Psoas muscle (tissue), 8 donors: ENCODE data around the gene BPNT1. TPM values are rescaled to one million over a fixed set of nuclear protein-coding genes. Genes with fewer than 3 reads are reported as not detected.

Experiments used
- ATAC-seq, 4 donors: fragments of 200-7000 bp; cut with Tn5 transposase; one replicate each; pipeline ENCODE4 v1.9.1; 2020; ENCODE audit warnings: moderate library complexity in 3 of 4, mild to moderate bottlenecking in 2 of 4
- DNase-seq, 2 donors: peaks; one replicate each; pipeline ENCODE4 v3.0.0-alpha.2; 2020
- H3K27ac ChIP-seq: fragments of 200-600 bp; one replicate; pipeline ENCODE4 v1.8.0; 2022
- H3K27me3 ChIP-seq, 3 donors: fragments of 200-600 bp in 1 of 3; one replicate each; pipeline versions ENCODE4 v1.6.1 to v1.8.0; 2013 to 2022; ENCODE audit warnings: low read length in 2 of 3, mild to moderate bottlenecking in 2 of 3, moderate library complexity in 1 of 3; ENCODE audit not compliant: insufficient read depth in 3 of 3
- H3K36me3 ChIP-seq, 2 donors: fragments of 200-600 bp in 1 of 2; one replicate each; pipeline versions ENCODE4 v1.6.1 to v1.8.0; 2013 to 2022; ENCODE audit warnings: low read depth in 1 of 2, mild to moderate bottlenecking in 1 of 2, moderate library complexity in 1 of 2; ENCODE audit not compliant: insufficient read depth in 1 of 2
- H3K4me1 ChIP-seq: fragments of 200-600 bp; one replicate; pipeline ENCODE4 v1.8.0; 2022
- H3K4me3 ChIP-seq: fragments of 200-600 bp; one replicate; pipeline ENCODE4 v1.8.0; 2022; ENCODE audit warnings: mild to moderate bottlenecking
- H3K9me3 ChIP-seq: fragments of 200-600 bp; one replicate; pipeline ENCODE4 v1.8.0; 2022
- WGBS, 3 donors: extraction: QIAGEN DNeasy Blood & Tissue Kit; methylation state at CpG; one replicate each; pipeline versions ENCODE4 v1.1.6 to v1.1.7; 2013; 5-methylcytosine and 5-hydroxymethylcytosine counted together
- intact Hi-C, 2 donors: fragments of 100-400 bp; cut with DNase I; formaldehyde crosslinking; loops; one replicate each; pipeline versions ENCODE4 v1.11.0 to v1.14.2; 2022
- polyA plus RNA-seq, 3 donors: library from polyadenylated mRNA; stranded (reverse); fragments of 200-250 nt; gene quantifications; one replicate each; pipeline ENCODE4 v1.2.3, GENCODE V29; 2013
- total RNA-seq, 4 donors: library from RNA; stranded (reverse); fragmentation: NEBNext Ultra II Directional in 2 of 4; extraction: Animal tissue kit (Norgen Biotek cat#: 25700) in 2 of 4; gene quantifications; one replicate each; pipeline versions ENCODE4 v1.2.1 to v1.2.4, GENCODE V29; 2021 to 2023
- TF ChIP-seq, protein P1 (sequence below): fragments of 200-600 bp; IDR thresholded peaks from one replicate; pipeline ENCODE4 v1.8.0; 2022; ENCODE audit warnings: antibody characterized with exemption
- donor health status: healthy with polysubstance abuse.
- donor health status: DM: no; HTN: no; CAD: no; lungs with moderate emphysema.
- donor health status: Bipolar disorder and iron deficiency.
- donor health status: healthy.
- donor health status: DM: yes; HTN: yes; CAD: no.
- donor health status: DM: no; HTN: no; CAD: no.
- donor health status: DM: no; HTN: no; CAD: no.
- donor health status: DM: yes; HTN: yes; CAD: no.

Gene BPNT1
- total and polyA plus RNA-seq, 7 donors = 5.8 to 12.3 (median 8.3) TPM

DNA sequence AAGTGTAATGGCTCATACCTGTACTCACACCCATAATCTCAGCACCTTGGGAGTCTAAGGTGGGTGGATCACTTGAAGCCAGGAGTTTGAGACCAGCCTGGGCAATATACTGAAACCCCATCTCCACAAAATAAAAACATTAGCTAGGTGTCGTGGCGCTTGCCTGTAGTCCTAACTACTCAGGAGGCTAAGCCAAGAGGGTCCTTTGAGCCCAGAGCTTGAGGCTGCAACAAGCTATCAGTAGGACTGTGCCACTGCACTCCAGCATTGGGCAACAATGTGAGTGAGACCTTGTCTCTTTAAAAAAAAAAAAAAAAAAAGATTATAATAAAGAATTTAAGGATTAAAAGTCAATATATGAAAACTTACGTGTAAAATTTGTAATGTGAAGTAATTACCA lies 11.7 kb downstream of the BPNT1 start:
- intact Hi-C loops = no loop called here
- peaks cover 0 to 43% of the 10 kb centered on the region in 2 donors for H3K36me3 ChIP-seq
- H3K4me1 ChIP-seq = no peaks in the 10 kb centered on the region
- WGBS, 3 donors = 97 to 99% (median 98%) methylated on average over 3 of the region's 3 CpGs
- H3K9me3 ChIP-seq = no peaks in the 10 kb centered on the region
- ATAC-seq (no peak), DNase-seq (no peak)
- H3K27me3 ChIP-seq = no peaks in the 10 kb centered on the region
- H3K27ac ChIP-seq = no peak overlapping the region
- H3K4me3 ChIP-seq = no peak overlapping the region
- TF ChIP-seq, protein P1, sequence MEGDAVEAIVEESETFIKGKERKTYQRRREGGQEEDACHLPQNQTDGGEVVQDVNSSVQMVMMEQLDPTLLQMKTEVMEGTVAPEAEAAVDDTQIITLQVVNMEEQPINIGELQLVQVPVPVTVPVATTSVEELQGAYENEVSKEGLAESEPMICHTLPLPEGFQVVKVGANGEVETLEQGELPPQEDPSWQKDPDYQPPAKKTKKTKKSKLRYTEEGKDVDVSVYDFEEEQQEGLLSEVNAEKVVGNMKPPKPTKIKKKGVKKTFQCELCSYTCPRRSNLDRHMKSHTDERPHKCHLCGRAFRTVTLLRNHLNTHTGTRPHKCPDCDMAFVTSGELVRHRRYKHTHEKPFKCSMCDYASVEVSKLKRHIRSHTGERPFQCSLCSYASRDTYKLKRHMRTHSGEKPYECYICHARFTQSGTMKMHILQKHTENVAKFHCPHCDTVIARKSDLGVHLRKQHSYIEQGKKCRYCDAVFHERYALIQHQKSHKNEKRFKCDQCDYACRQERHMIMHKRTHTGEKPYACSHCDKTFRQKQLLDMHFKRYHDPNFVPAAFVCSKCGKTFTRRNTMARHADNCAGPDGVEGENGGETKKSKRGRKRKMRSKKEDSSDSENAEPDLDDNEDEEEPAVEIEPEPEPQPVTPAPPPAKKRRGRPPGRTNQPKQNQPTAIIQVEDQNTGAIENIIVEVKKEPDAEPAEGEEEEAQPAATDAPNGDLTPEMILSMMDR = no peak

DNA sequence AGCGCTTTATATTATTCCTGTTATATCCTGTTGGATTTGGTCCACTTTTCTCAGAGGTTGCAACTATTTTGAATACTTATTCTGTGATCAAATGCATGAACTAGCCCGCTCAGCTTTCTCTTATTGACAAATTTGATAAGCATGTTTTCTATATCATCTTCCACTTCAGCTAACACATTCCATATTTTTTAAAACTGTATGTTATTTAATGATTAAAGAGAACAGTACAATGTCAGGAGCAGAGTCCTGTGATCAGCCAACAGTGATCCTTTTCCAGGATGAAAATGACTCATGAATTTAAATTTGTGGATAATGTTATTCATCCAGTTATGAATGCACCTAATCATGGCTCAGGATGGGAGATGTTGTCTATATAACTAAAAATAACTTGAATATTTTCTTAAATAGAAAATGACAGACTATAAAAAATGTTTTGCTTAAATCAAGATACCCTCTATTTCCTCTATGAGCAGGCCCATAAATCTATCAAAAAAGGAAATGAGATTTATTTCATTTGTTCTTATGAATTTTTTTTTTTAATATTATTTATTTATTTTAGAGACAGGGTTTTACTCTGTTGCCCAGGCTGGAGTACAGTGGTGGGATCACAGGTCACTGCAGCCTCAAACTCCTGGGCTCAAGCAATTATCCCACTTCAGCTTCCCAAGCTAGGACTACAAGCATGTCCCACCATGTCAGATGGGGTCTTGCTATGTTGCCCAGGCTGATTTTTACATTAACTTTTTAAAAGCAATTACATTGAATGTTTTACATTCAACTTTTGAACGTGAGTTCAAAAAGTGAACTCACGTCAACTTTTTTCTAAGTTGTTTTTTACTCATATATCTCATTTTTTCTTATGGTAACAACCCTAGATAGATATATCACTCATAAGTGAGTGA lies 12.5 kb downstream of the BPNT1 start:
- H3K27ac ChIP-seq = no peak overlapping the region
- TF ChIP-seq, protein P1 = no peak
- WGBS, 3 donors = 93 to 97% (median 95%) methylated on average over 4 of the region's 4 CpGs
- H3K36me3 ChIP-seq = peaks cover 0 to 51% of the 10 kb centered on the region in 2 donors
- no peak for DNase-seq
- H3K4me1 ChIP-seq = no peaks in the 10 kb centered on the region
- no peak overlapping the region for H3K4me3 ChIP-seq
- ATAC-seq = no peak
- no peaks in the 10 kb centered on the region for H3K9me3 ChIP-seq
- intact Hi-C loops = no loop called here
- H3K27me3 ChIP-seq = no peaks in the 10 kb centered on the region

DNA sequence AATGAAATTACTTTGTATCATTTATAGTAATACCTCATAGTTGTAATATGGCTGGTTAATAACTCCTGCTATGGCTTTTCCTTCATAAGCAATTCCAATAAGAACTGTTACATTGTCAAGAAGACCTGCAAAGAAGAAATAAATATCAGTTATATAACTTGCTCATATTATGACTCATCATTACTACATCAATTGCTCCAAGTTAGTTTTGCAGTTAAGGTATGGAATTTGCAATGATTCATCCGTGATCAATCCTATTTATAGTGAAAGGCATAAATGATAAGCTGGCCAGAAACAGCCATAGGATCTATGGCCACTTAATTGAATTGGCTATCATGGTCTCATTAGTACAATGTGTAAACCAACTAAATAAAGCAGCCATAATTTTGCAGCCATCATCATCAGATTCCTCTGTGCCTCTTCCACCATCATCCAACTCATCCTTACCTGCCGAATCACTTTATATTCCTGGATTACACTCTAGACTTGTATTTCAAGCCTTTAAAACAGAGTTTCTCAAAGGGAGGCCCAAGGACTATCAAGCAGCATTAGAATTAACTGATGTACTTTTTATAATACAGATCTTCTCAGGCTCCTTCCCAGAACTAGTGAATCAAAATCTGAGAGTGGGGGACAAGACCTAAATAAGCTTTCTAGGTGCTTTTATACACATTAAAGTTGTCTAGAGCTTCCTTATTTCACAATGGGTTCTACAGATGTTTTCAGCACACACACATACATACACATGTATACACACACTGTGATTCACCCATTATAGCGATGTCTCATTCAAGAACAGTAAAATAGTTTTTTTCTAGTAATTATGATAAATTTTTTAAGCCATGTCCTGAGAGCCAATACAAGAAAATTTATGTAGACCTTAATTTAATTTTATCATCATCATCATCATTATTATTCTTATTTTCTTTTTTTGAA lies 22.1 kb downstream of the BPNT1 start:
- no peaks in the 10 kb centered on the region for H3K27me3 ChIP-seq
- no peak overlapping the region for H3K4me3 ChIP-seq
- no peak for ATAC-seq
- no peaks in the 10 kb centered on the region for H3K9me3 ChIP-seq
- H3K36me3 ChIP-seq = peaks cover 3 to 88% of the 10 kb centered on the region in 2 donors
- WGBS, 3 donors = 95 to 99% (median 96%) methylated on average over 3 of the region's 3 CpGs
- intact Hi-C loops = no loop called here
- H3K27ac ChIP-seq = no peak overlapping the region
- DNase-seq = no peak
- no peaks in the 10 kb centered on the region for H3K4me1 ChIP-seq
- TF ChIP-seq, protein P1 = no peak

DNA sequence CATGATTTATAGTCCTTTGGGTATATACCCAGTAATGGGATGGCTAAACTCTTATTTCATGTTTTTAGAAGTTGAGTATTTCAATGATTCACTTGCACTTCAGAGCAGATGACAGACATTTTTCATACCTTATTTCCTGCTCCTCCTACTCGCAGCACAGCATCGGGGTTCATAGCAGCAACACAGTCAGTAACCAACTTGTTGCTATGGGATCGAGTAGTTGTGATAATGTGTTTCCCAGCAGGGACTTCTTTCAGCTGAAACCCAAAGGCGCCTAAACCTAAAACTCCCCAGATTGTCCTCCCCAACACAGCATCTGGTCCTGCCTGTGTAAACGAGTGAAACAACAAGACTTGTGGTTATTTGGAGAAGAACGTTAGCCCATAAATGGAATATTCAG lies 27.0 kb downstream of the BPNT1 start:
- no peak overlapping the region for H3K27ac ChIP-seq
- no peaks in the 10 kb centered on the region for H3K4me1 ChIP-seq
- H3K27me3 ChIP-seq = no peaks in the 10 kb centered on the region
- no peak overlapping the region for H3K4me3 ChIP-seq
- DNase-seq (no peak), ATAC-seq (no peak)
- TF ChIP-seq, protein P1 = no peak
- H3K36me3 ChIP-seq = peaks cover 3 to 94% of the 10 kb centered on the region in 2 donors
- WGBS, 3 donors = 97 to 99% (median 97%) methylated on average over 6 of the region's 6 CpGs
- no peaks in the 10 kb centered on the region for H3K9me3 ChIP-seq
- intact Hi-C loops = no loop called here
